HCT116 (cell line): ENCODE results near the gene MFN1. TPM values are rescaled to one million over a fixed set of nuclear protein-coding genes. Genes with fewer than 3 reads are reported as not detected.

ENCODE experiments used
- ATAC-seq: fragments of 200-7000 bp; cut with Tn5 transposase; 2 replicates; pipeline ENCODE4 v1.9.1; 2020; ENCODE audit warnings: mild to moderate bottlenecking, moderate library complexity
- BruUV-seq: library from RNA; stranded (reverse); fragments of 400-500 nt; replicated peaks from 2 replicates; lab custom pipeline; 2021; lab: Mats Ljungman, UMichigan
- CTCF ChIA-PET: fragments of 300-600 bp; sonication (Branson Sonifier 250); formaldehyde crosslinking; loops from one replicate; lab custom pipeline; 2021; ENCODE audit warnings: antibody characterized with exemption; lab: Charles Lee
- POLR2A ChIA-PET: fragments of 300-600, 350-600 bp; sonication (Branson Sonifier 250); formaldehyde crosslinking; loops from one replicate; lab custom pipeline; 2021; ENCODE audit warnings: antibody characterized with exemption; lab: Charles Lee
- RAD21 ChIA-PET, 2 experiments: fragments of 300-600 bp; sonication (Branson Sonifier 250); formaldehyde crosslinking; loops; one replicate each; lab custom pipeline; 2023; ENCODE audit warnings: low total read pairs in 2 of 2; ENCODE audit not compliant: uncharacterized antibody in 2 of 2, unreplicated experiment in 2 of 2, low non-redundant PET in 1 of 2; lab: Charles Lee
- DNase-seq: peaks from one replicate; pipeline ENCODE4 v3.0.0-alpha.2; 2010; ENCODE audit warnings: low read depth, low spot score
- H2AFZ ChIP-seq: fragments of 200-600 bp; shearing (Covaris generic), sonication (generic); 2 replicates; pipeline ENCODE4 v1.6.1; 2017; ENCODE audit warnings: low read depth, mixed run types, mixed read lengths, antibody characterized with exemption, low read length; ENCODE audit not compliant: poor library complexity, severe bottlenecking
- H3K27ac ChIP-seq: 2 replicates; pipeline ENCODE4 v1.5.1; 2012; ENCODE audit warnings: low read depth, low read length
- H3K27me3 ChIP-seq: fragments of 200-600 bp; sonication (generic); 2 replicates; pipeline ENCODE4 v1.6.1; 2016; ENCODE audit warnings: mixed run types, low read length, mixed read lengths; ENCODE audit not compliant: insufficient read depth
- H3K36me3 ChIP-seq, 2 experiments: fragments of 200-500 bp in 1 of 2; fragments of 200-600 bp in 1 of 2; sonication (Bioruptor generic) in 1 of 2; sonication (generic) in 1 of 2; 2 replicates each; pipeline versions ENCODE4 v1.5.1 to v1.6.1; 2014 to 2016; ENCODE audit warnings: low read length in 2 of 2, inconsistent platforms in 1 of 2, mixed read lengths in 1 of 2, mixed run types in 1 of 2; ENCODE audit not compliant: insufficient read depth in 2 of 2, control insufficient read depth in 1 of 2
- H3K4me1 ChIP-seq, 2 experiments: fragments of 200-600 bp in 1 of 2; sonication (generic) in 1 of 2; 2 replicates each; pipeline versions ENCODE4 v1.5.1 to v1.6.1; 2012 to 2017; ENCODE audit warnings: low read length in 2 of 2, inconsistent platforms in 1 of 2, mild to moderate bottlenecking in 1 of 2, mixed read lengths in 1 of 2, mixed run types in 1 of 2, moderate library complexity in 1 of 2; ENCODE audit not compliant: insufficient read depth in 2 of 2, control insufficient read depth in 1 of 2
- H3K4me2 ChIP-seq: fragments of 200-600 bp; sonication (generic); 2 replicates; pipeline ENCODE4 v1.6.1; 2017; ENCODE audit warnings: mixed run types, low read length, mixed read lengths
- H3K4me3 ChIP-seq, 2 experiments: fragments of 200-600 bp in 1 of 2; sonication (generic) in 1 of 2; replicated peaks in 1 of 2; 2 replicates each; pipeline ENCODE4 v1.5.1; 2011 to 2016; ENCODE audit warnings: low read length in 2 of 2, control low read depth in 1 of 2, low read depth in 1 of 2, mild to moderate bottlenecking in 1 of 2, mixed read lengths in 1 of 2, mixed run types in 1 of 2
- H3K79me2 ChIP-seq: fragments of 200-600 bp; sonication (generic); 2 replicates; pipeline ENCODE4 v1.6.1; 2017; ENCODE audit warnings: mild to moderate bottlenecking, mixed run types, low read length, moderate library complexity, mixed read lengths; ENCODE audit not compliant: insufficient read depth
- H3K9ac ChIP-seq: fragments of 200-600 bp; sonication (generic); 2 replicates; pipeline ENCODE4 v1.6.1; 2016; ENCODE audit warnings: low read length, mixed read lengths
- H3K9me2 ChIP-seq: fragments of 200-600 bp; sonication (generic), shearing (Covaris generic); 2 replicates; pipeline ENCODE4 v1.6.1; 2017; ENCODE audit warnings: mixed run types, mild to moderate bottlenecking, moderate library complexity; ENCODE audit not compliant: insufficient read depth
- H3K9me3 ChIP-seq, 2 experiments: fragments of 200-500 bp in 1 of 2; fragments of 200-600 bp in 1 of 2; sonication (Bioruptor generic) in 1 of 2; sonication (generic) in 1 of 2; 2 replicates each; pipeline ENCODE4 v1.6.1; 2014 to 2017; ENCODE audit warnings: low read length in 2 of 2, mixed read lengths in 2 of 2, inconsistent platforms in 1 of 2, low read depth in 1 of 2, mild to moderate bottlenecking in 1 of 2, mixed run types in 1 of 2, moderate library complexity in 1 of 2; ENCODE audit not compliant: control insufficient read depth in 1 of 2, insufficient read depth in 1 of 2
- H4K20me1 ChIP-seq: fragments of 200-600 bp; sonication (generic), shearing (Covaris generic); 2 replicates; pipeline ENCODE4 v1.6.1; 2017; ENCODE audit warnings: mixed run types, mild to moderate bottlenecking, moderate library complexity; ENCODE audit not compliant: insufficient read depth
- EGR1 ChIP-seq: IDR thresholded peaks from 2 replicates; pipeline ENCODE4 v1.6.1; 2012; ENCODE audit warnings: low read depth
- JUND ChIP-seq: IDR thresholded peaks from 2 replicates; pipeline ENCODE4 v1.6.1; 2012
- POLR2AphosphoS5 ChIP-seq: IDR thresholded peaks from 2 replicates; pipeline ENCODE4 v1.6.1; 2011; ENCODE audit warnings: mild to moderate bottlenecking, low read depth, low read length, moderate library complexity
- RAD21 ChIP-seq: IDR thresholded peaks from 2 replicates; pipeline ENCODE4 v1.6.1; 2012; ENCODE audit warnings: low read depth, mild to moderate bottlenecking
- SIN3A ChIP-seq: IDR thresholded peaks from 2 replicates; pipeline ENCODE4 v1.6.1; 2012; ENCODE audit warnings: low read depth
- YY1 ChIP-seq: IDR thresholded peaks from 2 replicates; pipeline ENCODE4 v1.6.1; 2011; ENCODE audit warnings: low read length, low read depth, moderate library complexity, mild to moderate bottlenecking; ENCODE audit not compliant: insufficient replicate concordance; ENCODE audit errors: extremely low read depth
- ZBTB33 ChIP-seq: IDR thresholded peaks from 2 replicates; pipeline ENCODE4 v1.6.1; 2011; ENCODE audit warnings: mild to moderate bottlenecking, low read length, moderate library complexity; ENCODE audit not compliant: insufficient replicate concordance; ENCODE audit errors: extremely low read depth
- ZNF274 ChIP-seq: fragments of 200-500 bp; sonication (Bioruptor generic); IDR thresholded peaks from 2 replicates; pipeline ENCODE4 v1.6.1; 2014; ENCODE audit warnings: mild to moderate bottlenecking, low read depth, low read length, inconsistent platforms
- intact Hi-C: fragments of 100-400 bp; cut with micrococcal nuclease; formaldehyde crosslinking; loops from 2 replicates; pipeline ENCODE4 v1.10.0; 2022
- total RNA-seq: library from RNA; stranded (reverse); gene quantifications from one replicate; pipeline ENCODE4 v1.2.1, GENCODE V29; 2021; ENCODE audit not compliant: unreplicated experiment

Gene MFN1
- total RNA-seq, 1 experiment from 2014 or later, result 54.6 TPM

- no peak overlapping the region for H2AFZ ChIP-seq
- no peak overlapping the region for H3K4me3 ChIP-seq
- ChIA-PET RAD21 (no interaction called here), POLR2A (no interaction called here), CTCF (no interaction called here)
- H3K27ac ChIP-seq, result no peak overlapping the region
- peaks cover 10% of the 10 kb centered on the region for H3K79me2 ChIP-seq
- intact Hi-C loops, result no loop called here
- BruUV-seq, result no TSS peak
- H3K9me3 ChIP-seq, result no peaks in the 10 kb centered on the region
- no peak overlapping the region for H3K4me2 ChIP-seq
- no peaks in the 10 kb centered on the region for H3K9me2 ChIP-seq
- ATAC-seq, result no peak
- no peaks in the 10 kb centered on the region for H3K27me3 ChIP-seq
- DNase-seq, result no peak
- H4K20me1 ChIP-seq, result no peaks in the 10 kb centered on the region
- H3K4me1 ChIP-seq, result peaks cover 7 to 20% of the 10 kb centered on the region in 2 experiments; a peak in 3 of 4 replicates
- H3K9ac ChIP-seq, result no peak overlapping the region
- no peak for TF ChIP-seq JUND
- no peak for TF ChIP-seq SIN3A
- TF ChIP-seq ZBTB33, result no peak
- no peak for TF ChIP-seq POLR2AphosphoS5
- no peak for TF ChIP-seq RAD21
- TF ChIP-seq YY1, result no peak
- no peak for TF ChIP-seq EGR1
- TF ChIP-seq ZNF274, result no peak
- no peaks in the 10 kb centered on the region for H3K36me3 ChIP-seq
These were observed 28.6 kb upstream of the MFN1 start for GRCh38 chr3:179318876-179319275.
